Fibroblast of gingiva (primary cell): ENCODE data around the gene SNAPC3.
"Not testable (repeated sequence)": the region's sequence is repeated elsewhere in the genome, so short reads cannot be mapped to it uniquely, and the experiment has no call there.

Experiments used
- DNase-seq: peaks from one replicate; pipeline ENCODE4 v3.0.0-alpha.2; 2011; ENCODE audit warnings: low read depth

SNAPC3 gene

GRCh38 chr9:15423231-15423985, 732 bp downstream of the SNAPC3 start:
- DNase-seq = peak; percentile 24

DNA sequence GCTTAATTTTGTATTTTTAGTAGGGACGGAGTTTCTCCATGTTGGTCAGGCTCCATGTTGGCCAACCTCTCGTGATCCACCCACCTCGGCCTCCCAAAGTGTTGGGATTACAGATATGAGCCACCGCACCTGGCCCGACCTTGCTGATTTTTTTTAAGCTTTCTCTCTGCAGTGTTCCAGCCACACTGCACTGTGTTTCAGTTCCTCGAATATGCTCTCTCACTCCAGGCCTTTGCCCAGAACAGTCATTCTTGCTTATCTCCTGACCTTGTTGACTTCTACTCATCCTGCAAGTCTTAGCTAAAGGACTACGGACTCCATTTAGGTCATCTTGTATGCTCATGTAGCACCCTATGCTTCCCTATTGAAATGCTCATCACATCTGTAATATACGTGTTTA, 3.3 kb downstream of the SNAPC3 start:
- DNase-seq = no peak

DNA sequence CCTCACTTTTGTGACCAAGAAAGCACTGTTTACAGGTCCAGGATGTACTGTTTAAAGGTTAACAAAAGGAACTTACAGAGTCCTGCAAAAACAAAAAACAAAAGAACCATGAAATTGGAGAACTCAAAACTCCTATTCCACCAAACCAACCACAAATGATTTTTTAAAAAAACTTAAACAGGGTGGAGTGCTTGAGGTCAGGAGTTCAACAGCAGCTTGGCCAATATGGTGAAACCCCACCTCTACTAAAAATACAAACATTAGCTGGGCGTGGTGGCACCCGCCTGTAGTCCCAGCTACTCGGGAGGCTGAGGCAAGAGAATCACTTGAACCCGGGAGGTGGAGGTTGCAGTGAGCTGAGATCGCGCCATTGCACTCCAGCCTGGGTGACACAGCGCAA, 5.0 kb downstream of the SNAPC3 start:
- DNase-seq = not testable (repeated sequence)

GRCh38 chr9:15430920-15431844, 8.5 kb downstream of the SNAPC3 start:
- no peak for DNase-seq

GRCh38 chr9:15433191-15433590, 10.5 kb downstream of the SNAPC3 start:
- no peak for DNase-seq

DNA sequence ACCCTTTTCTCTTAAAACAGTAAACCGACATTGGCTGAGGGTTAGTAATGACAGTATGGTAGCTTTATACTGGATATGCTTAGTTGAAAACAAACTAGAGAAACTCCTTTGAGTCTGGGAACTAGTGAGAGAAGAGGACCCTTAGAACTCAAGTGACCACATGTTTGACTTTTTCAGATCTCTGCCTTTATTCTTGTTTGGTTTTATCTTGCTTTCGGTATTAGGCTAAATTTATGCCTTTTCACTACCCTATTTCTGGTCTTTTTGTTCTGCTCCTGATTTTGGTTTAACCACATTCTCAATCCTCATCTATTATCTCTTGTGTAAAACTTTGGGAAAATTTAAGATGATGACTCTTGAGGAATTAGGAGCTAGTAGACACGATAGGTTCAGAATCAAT, 11.0 kb downstream of the SNAPC3 start:
- DNase-seq = no peak

GRCh38 chr9:15438891-15439290, 16.2 kb downstream of the SNAPC3 start:
- no peak for DNase-seq

DNA sequence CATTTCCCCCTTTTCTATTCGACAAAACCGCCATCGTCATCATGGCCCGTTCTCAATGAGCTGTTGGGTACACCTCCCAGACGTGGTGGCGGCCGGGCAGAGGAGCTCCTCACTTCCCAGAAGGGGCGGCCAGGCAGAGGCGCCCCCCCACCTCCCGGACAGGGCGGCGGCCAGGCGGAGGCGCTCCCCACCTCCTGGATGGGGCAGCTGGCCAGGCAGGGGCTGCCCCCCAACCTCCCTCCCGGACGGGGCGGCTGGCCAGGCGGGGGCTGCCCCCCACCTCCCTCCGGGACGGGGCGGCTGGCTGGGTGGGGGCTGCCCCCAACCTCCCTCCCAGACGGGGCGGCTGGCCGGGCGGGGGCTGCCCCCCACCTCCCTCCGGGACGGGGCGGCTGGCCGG, 19.2 kb downstream of the SNAPC3 start:
- DNase-seq = not testable (repeated sequence)

GRCh38 chr9:15442264-15442663, 19.6 kb downstream of the SNAPC3 start:
- DNase-seq = not testable (repeated sequence)

- no peak for DNase-seq
These were observed 21.5 kb downstream of the SNAPC3 start for GRCh38 chr9:15444141-15444540.

- DNase-seq = no peak
These were observed 31.3 kb downstream of the SNAPC3 start for GRCh38 chr9:15453956-15454355.

DNA sequence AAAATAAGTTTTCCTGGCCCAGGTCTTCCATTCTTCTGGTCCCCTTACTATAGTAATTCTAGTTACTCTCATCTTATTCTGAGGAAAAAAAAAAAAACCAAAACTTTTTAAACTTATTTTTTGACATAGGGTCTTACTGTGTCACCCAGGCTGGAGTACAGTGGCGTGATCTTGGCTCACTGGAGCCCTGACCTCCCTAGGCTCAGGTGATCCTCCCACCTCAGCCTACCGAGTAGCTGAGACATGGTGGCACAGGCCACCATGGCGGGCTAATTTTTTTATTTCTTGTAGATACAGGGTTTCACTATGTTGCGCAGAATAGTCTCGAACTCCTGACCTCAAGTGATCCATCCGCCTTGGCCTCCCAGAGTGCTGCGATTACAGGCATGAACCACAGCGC, 38.4 kb downstream of the SNAPC3 start:
- DNase-seq = no peak

DNA sequence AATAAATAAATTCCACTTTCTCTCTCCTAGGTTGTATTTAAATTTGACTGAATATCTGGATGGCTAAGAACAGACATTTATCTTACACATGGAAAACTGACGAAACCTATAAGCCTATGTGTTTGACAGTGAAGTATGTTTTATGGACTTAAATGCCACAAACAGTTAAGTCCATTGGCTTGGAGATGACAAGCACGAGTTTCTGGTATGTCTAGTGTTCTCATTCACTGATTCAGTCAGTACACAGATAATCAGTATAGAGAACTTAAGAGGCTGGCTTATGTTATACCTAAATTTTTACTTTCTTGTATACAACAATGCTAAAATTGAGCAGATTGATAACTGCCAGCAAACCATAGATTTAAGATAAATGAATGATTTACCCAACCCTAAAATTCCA, 38.9 kb downstream of the SNAPC3 start:
- no peak for DNase-seq

- no peak for DNase-seq
These were observed 45.5 kb downstream of the SNAPC3 start for GRCh38 chr9:15468145-15468544.

GRCh38 chr9:15469406-15469805, 46.7 kb downstream of the SNAPC3 start:
- DNase-seq = no peak

DNA sequence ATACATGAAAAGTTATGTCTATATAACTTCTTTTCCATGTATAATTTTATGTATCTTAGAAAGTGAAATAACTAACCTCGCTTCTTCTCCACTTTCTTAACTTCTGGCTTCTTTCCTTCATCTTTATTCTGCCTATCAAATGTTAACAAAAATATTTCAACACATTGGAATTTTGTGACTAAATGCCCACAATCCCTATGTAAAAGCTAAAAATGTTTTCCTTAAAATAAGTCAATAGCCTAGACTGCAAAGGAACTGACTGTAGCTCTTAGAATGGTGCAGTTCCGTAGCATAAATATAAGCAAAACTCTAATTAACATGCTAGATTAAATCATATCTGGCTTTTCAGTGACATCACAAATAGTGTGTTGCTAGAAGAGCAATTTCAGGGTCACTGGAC, 47.2 kb downstream of the SNAPC3 start:
- no peak for DNase-seq

DNA sequence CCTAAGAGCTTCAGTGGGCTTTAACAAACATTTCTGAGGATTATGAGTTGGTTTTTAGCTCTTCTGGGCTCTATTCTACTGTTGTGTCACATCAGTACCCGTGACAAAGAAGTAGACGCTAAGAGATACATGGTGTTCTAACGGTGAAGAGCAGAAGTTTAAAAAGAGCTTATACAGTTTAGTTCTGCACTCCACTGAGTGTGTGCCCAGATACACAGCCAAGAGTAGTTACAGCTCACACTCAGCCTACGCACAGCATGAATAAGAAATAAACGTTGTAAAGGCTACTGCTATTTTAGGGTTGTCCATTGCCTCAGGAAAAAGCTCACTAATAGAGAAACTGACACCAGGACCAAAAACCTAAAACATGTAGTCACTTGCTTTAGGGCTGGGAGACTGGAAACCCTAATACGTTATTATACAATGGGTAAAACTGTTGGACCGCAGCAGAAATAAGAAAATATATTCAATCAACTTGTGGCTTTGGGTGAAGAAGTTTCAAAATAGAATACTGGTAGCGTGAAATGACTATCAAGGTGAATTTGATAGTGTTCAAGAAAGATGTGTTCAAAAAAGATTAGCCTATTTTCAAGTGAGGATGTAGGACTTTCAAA, 53.4 kb downstream of the SNAPC3 start:
- no peak for DNase-seq

DNA sequence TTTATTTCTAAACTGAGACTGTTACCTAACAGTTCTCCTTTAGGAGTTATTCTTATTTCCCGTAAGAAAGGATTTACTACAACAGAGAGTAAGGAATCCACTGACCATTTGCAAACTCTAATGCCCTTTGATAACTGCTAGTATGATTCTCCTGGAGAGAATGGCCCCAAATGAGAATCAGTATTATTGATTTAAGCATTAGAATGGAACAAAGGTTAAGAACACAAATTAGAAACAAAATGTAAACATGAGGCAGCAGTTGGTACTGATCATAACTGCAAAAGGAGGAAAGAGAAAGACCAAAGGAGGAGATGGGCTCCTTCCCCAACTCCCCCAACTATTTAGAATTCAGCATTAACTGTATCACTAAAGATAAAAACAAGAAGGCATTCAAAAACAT, 57.4 kb downstream of the SNAPC3 start:
- no peak for DNase-seq

DNA sequence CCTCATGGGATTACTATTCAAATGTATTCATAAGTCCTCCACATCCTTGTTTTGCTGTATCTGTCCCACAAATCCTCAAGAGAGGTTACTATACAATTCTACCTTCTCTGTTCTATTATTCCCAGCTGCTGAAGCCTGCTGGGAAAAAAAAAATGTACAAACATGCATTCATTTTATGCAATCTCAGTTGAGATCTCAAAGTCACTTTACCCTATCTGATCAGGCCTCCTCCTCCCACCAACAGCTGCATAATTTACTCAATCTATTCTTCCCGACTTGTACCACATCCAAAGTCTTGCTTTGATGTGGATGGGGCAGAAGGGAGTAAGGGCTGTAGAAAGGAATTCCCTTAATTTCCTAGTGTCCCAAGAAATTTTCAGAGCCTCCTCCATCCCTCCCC, 59.5 kb downstream of the SNAPC3 start:
- DNase-seq = peak; percentile 16

GRCh38 chr9:15484802-15485201, 62.1 kb downstream of the SNAPC3 start:
- no peak for DNase-seq

- DNase-seq = peak; percentile 9
These were observed 63.4 kb downstream of the SNAPC3 start for GRCh38 chr9:15485836-15486666.

DNA sequence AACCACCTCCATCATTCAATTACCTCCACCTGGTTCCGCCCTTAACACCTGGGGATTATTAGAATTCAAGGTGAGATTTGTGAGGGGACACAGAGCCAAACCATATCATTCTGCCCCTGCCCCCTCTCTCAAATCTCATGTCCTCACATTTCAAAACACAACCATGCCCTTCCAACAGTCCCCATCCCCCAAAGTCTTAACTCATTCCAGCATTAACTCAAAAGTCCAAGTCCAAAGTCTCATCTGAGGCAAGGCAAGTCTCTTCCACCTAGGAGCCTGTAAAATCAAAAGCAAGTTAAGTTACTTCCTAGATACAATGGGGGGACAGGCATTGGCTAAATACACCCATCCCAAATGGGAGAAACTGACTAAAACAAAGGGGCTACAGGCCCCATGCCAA, 69.3 kb downstream of the SNAPC3 start:
- DNase-seq = no peak
